DND-41 (cell line): ENCODE data around the gene TTYH1.

ENCODE experiments used
- ATAC-seq: fragments of 200-7000 bp; cut with Tn5 transposase; 3 replicates; pipeline ENCODE4 v1.9.1; 2021; ENCODE audit warnings: low read depth; ENCODE audit not compliant: insufficient read depth
- DNase-seq: peaks from one replicate; pipeline ENCODE4 v3.0.0-alpha.2; 2020
- H2AFZ ChIP-seq: 2 replicates; pipeline ENCODE4 v1.6.0; 2012; ENCODE audit warnings: low read depth, low read length
- H3K27ac ChIP-seq: 2 replicates; pipeline ENCODE4 v1.5.1; 2012; ENCODE audit warnings: low read length, inconsistent platforms
- H3K27me3 ChIP-seq: fragments of 200-600 bp; sonication (generic); 2 replicates; pipeline ENCODE4 v1.6.0; 2012; ENCODE audit warnings: low read length, mild to moderate bottlenecking, inconsistent platforms; ENCODE audit not compliant: insufficient read depth, poor library complexity
- H3K36me3 ChIP-seq: 2 replicates; pipeline ENCODE4 v1.5.1; 2012; ENCODE audit warnings: low read length, inconsistent platforms; ENCODE audit not compliant: insufficient read depth
- H3K4me1 ChIP-seq: 2 replicates; pipeline ENCODE4 v1.5.1; 2012; ENCODE audit warnings: mild to moderate bottlenecking, low read length; ENCODE audit not compliant: insufficient read depth
- H3K4me2 ChIP-seq: 2 replicates; pipeline ENCODE4 v1.6.0; 2012; ENCODE audit warnings: mild to moderate bottlenecking, moderate library complexity, low read length, inconsistent platforms; ENCODE audit not compliant: insufficient read depth
- H3K4me3 ChIP-seq, 2 experiments: fragments of 200-600 bp in 1 of 2; shearing (Covaris generic) in 1 of 2; 2 replicates each; pipeline ENCODE4 v1.5.1; 2012 to 2016; ENCODE audit warnings: inconsistent platforms in 2 of 2, low read length in 2 of 2, mild to moderate bottlenecking in 2 of 2, low read depth in 1 of 2, moderate library complexity in 1 of 2
- H3K79me2 ChIP-seq: 2 replicates; pipeline ENCODE4 v1.6.0; 2012; ENCODE audit warnings: low read length, inconsistent platforms; ENCODE audit not compliant: insufficient read depth
- H3K9ac ChIP-seq: 2 replicates; pipeline ENCODE4 v1.6.0; 2012; ENCODE audit warnings: low read depth, mild to moderate bottlenecking, inconsistent platforms, low read length, moderate library complexity
- H3K9me3 ChIP-seq: 2 replicates; pipeline ENCODE4 v1.5.1; 2012; ENCODE audit warnings: low read length, moderate library complexity, mild to moderate bottlenecking, inconsistent platforms; ENCODE audit not compliant: insufficient read depth, severe bottlenecking
- H4K20me1 ChIP-seq: 2 replicates; pipeline ENCODE4 v1.6.0; 2012; ENCODE audit warnings: low read length; ENCODE audit not compliant: insufficient read depth
- CTCF ChIP-seq: IDR thresholded peaks from 2 replicates; pipeline ENCODE4 v1.5.1; 2012; ENCODE audit warnings: borderline replicate concordance, low read length, moderate library complexity, mild to moderate bottlenecking; ENCODE audit not compliant: poor library complexity, severe bottlenecking; ENCODE audit errors: extremely low read depth
- EZH2 ChIP-seq: IDR thresholded peaks from 3 replicates; pipeline ENCODE4 v1.6.1; 2012; ENCODE audit warnings: borderline replicate concordance, low read depth, mild to moderate bottlenecking, moderate library complexity, low read length, inconsistent platforms; ENCODE audit not compliant: severe bottlenecking

The TTYH1 gene

GRCh38 chr19:54427586-54427985 lies 12.3 kb downstream of the TTYH1 start:
- no peak overlapping the region for H3K4me3 ChIP-seq
- ATAC-seq, result no peak
- H3K79me2 ChIP-seq, result no peaks in the 10 kb centered on the region
- H3K9ac ChIP-seq, result no peak overlapping the region
- H3K4me1 ChIP-seq, result peaks cover 11% of the 10 kb centered on the region
- H3K36me3 ChIP-seq, result no peaks in the 10 kb centered on the region
- no peak overlapping the region for H3K4me2 ChIP-seq
- TF ChIP-seq EZH2, result no peak
- no peak for TF ChIP-seq CTCF
- no peak for DNase-seq
- H3K27ac ChIP-seq, result no peak overlapping the region
- H2AFZ ChIP-seq, result no peak overlapping the region
- peaks cover 13% of the 10 kb centered on the region for H4K20me1 ChIP-seq
- no peaks in the 10 kb centered on the region for H3K9me3 ChIP-seq
- H3K27me3 ChIP-seq, result no peaks in the 10 kb centered on the region

DNA sequence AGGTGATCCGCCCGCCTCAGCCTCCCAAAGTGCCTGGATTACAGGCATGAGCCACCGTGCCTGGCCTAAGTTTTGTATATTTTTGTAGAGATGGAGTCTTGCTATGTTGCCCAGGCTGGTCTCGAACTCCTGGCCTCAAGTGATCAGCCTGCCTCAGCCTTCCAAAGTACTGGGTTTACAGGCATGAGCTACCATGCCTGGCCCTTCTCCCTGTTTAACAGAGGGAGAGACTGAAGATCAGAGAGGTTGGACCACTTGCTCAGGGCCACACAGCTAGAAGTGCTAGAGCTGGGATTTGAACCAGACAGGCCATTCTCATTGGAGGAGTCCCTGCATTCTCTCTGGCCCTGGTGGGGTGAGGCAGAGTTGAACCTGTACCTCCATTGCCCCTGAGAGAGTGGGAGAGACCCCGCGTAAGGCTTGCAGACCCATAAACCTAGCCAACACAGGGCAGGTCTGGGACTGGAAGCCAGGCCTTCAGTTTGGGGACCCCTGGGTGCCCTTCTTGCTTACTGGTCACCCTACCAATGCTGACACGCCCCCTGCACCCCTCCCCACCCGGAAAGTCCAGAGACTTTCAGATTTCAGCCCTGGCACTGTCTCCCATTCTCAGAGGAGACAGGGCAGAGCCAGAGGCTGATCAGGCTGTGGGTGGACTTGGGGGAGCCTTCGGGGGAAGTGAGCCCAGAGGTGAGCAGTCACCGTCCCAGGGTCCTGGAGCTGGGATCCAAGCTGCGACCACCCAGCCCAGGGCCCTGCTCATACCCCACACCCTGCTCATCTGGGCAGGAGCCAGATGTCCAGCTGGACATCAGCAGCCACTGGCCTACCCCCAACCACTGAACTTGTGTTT lies 13.3 kb downstream of the TTYH1 start:
- ATAC-seq, result no peak
- Histone ChIP-seq H4K20me1 (peaks cover 13% of the 10 kb centered on the region), H3K9me3 (no peaks in the 10 kb centered on the region), H3K4me2 (no peak overlapping the region), H3K27me3 (no peaks in the 10 kb centered on the region), H3K4me1 (peaks cover 11% of the 10 kb centered on the region), H3K36me3 (no peaks in the 10 kb centered on the region), H3K79me2 (no peaks in the 10 kb centered on the region), H2AFZ (no peak overlapping the region), H3K4me3 (no peak overlapping the region), H3K9ac (no peak overlapping the region), H3K27ac (no peak overlapping the region)
- TF ChIP-seq EZH2, result no peak
- no peak for TF ChIP-seq CTCF
- DNase-seq, result no peak

DNA sequence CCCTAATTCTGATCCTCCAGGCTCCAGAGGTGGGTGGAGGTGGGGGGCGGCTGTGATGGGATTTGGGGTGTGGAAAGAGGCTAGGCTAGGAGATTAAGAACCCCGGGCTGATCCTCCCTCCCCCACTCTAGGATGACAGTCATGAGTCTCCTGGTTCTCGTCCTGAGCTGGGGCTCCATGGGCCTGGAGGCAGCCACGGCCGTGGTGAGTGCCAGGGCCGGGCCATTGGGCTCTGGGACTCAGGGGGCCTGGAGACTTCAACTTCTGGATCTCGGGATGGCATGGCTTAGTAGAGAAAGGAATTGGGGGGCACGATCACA lies 13.9 kb downstream of the TTYH1 start:
- TF ChIP-seq EZH2 (no peak), CTCF (no peak)
- H4K20me1 ChIP-seq, result peaks cover 15% of the 10 kb centered on the region
- H2AFZ ChIP-seq, result no peak overlapping the region
- ATAC-seq (no peak), DNase-seq (no peak)
- no peaks in the 10 kb centered on the region for H3K9me3 ChIP-seq
- no peak overlapping the region for H3K4me2 ChIP-seq
- H3K27ac ChIP-seq, result no peak overlapping the region
- H3K4me1 ChIP-seq, result peaks cover 11% of the 10 kb centered on the region
- H3K9ac ChIP-seq, result no peak overlapping the region
- H3K27me3 ChIP-seq, result no peaks in the 10 kb centered on the region
- no peaks in the 10 kb centered on the region for H3K79me2 ChIP-seq
- no peaks in the 10 kb centered on the region for H3K36me3 ChIP-seq
- H3K4me3 ChIP-seq, result no peak overlapping the region
